ACC112 (cell line): ENCODE measurements around the gene SMPDL3A.

Experiments
- H2AFZ ChIP-seq: fragments of 200-600 bp; sonication (generic); one replicate; pipeline ENCODE4 v1.6.0; 2017; ENCODE audit warnings: antibody characterized with exemption, low read length; ENCODE audit not compliant: unreplicated experiment
- H3K27ac ChIP-seq: fragments of 200-600 bp; sonication (generic); 2 replicates; pipeline ENCODE4 v1.5.1; 2014; ENCODE audit warnings: low read depth, mild to moderate bottlenecking, antibody characterized with exemption, low read length, moderate library complexity
- H3K27me3 ChIP-seq: fragments of 200-600 bp; sonication (generic); 2 replicates; pipeline ENCODE4 v1.6.1; 2014; ENCODE audit warnings: mild to moderate bottlenecking, antibody characterized with exemption, low read length, moderate library complexity, mixed read lengths; ENCODE audit not compliant: insufficient read depth
- H3K36me3 ChIP-seq: fragments of 200-600 bp; sonication (generic); 2 replicates; pipeline ENCODE4 v1.6.1; 2016; ENCODE audit warnings: mild to moderate bottlenecking, antibody characterized with exemption, low read length, moderate library complexity, mixed read lengths; ENCODE audit not compliant: insufficient read depth
- H3K4me1 ChIP-seq: fragments of 200-600 bp; sonication (generic); one replicate; pipeline ENCODE4 v1.6.1; 2016; ENCODE audit warnings: low read length, mixed read lengths; ENCODE audit not compliant: insufficient read depth, unreplicated experiment, control insufficient read depth
- H3K4me3 ChIP-seq: fragments of 200-600 bp; sonication (generic); 2 replicates; pipeline ENCODE4 v1.5.1; 2014; ENCODE audit warnings: mild to moderate bottlenecking, low read depth, low read length
- H3K79me2 ChIP-seq: fragments of 200-600 bp; sonication (generic); one replicate; pipeline ENCODE4 v1.6.0; 2016; ENCODE audit warnings: low read length; ENCODE audit not compliant: control insufficient read depth, unreplicated experiment, insufficient read depth

The SMPDL3A gene

GRCh38 chr6:122790423-122791309 is 1.6 kb downstream of the SMPDL3A start:
- no peaks in the 10 kb centered on the region for H3K79me2 ChIP-seq
- H3K27ac ChIP-seq: peak overlapping the region; percentile 62; the same call in 1 of the 2 replicates
- peak overlapping the region; percentile 95 for H2AFZ ChIP-seq
- H3K4me1 ChIP-seq: peaks cover 10% of the 10 kb centered on the region
- no peaks in the 10 kb centered on the region for H3K27me3 ChIP-seq
- no peaks in the 10 kb centered on the region for H3K36me3 ChIP-seq
- peak overlapping the region; percentile 85 for H3K4me3 ChIP-seq

GRCh38 chr6:122791310-122791679 is 2.2 kb downstream of the SMPDL3A start:
- H3K4me3 ChIP-seq: 0 out of 2 replicates have a peak overlapping the region, but pooled peaks have one; percentile 85
- peak overlapping the region; percentile 95 for H2AFZ ChIP-seq
- H3K27ac ChIP-seq: no peak overlapping the region
- H3K27me3 ChIP-seq: no peaks in the 10 kb centered on the region
- no peaks in the 10 kb centered on the region for H3K79me2 ChIP-seq
- H3K4me1 ChIP-seq: peaks cover 10% of the 10 kb centered on the region
- no peaks in the 10 kb centered on the region for H3K36me3 ChIP-seq

- H2AFZ ChIP-seq: no peak overlapping the region
- peaks cover 15% of the 10 kb centered on the region for H3K4me1 ChIP-seq
- H3K36me3 ChIP-seq: no peaks in the 10 kb centered on the region
- H3K79me2 ChIP-seq: no peaks in the 10 kb centered on the region
- H3K27ac ChIP-seq: no peak overlapping the region
- no peaks in the 10 kb centered on the region for H3K27me3 ChIP-seq
- no peak overlapping the region for H3K4me3 ChIP-seq
These were observed 3.7 kb downstream of the SMPDL3A start for GRCh38 chr6:122792766-122793165.

- no peaks in the 10 kb centered on the region for H3K79me2 ChIP-seq
- H2AFZ ChIP-seq: no peak overlapping the region
- 0 out of 2 replicates have a peak overlapping the region, but pooled peaks have one; percentile 3 for H3K4me3 ChIP-seq
- no peaks in the 10 kb centered on the region for H3K27me3 ChIP-seq
- H3K27ac ChIP-seq: peak overlapping the region; percentile 59
- no peaks in the 10 kb centered on the region for H3K36me3 ChIP-seq
- H3K4me1 ChIP-seq: peaks cover 28% of the 10 kb centered on the region
These were observed 8.5 kb downstream of the SMPDL3A start for GRCh38 chr6:122797537-122797936.

- Histone ChIP-seq H3K79me2 (no peaks in the 10 kb centered on the region), H3K27me3 (no peaks in the 10 kb centered on the region), H3K36me3 (no peaks in the 10 kb centered on the region), H3K27ac (peak overlapping the region; percentile 59), H3K4me1 (peaks cover 28% of the 10 kb centered on the region), H2AFZ (peak overlapping the region; percentile 84), H3K4me3 (peak overlapping the region; percentile 45; the same call in 1 of the 2 replicates)
These were observed 9.1 kb downstream of the SMPDL3A start for GRCh38 chr6:122798099-122798641.

- Histone ChIP-seq H2AFZ (no peak overlapping the region), H3K27ac (no peak overlapping the region), H3K4me1 (peaks cover 28% of the 10 kb centered on the region)
These were observed 10.2 kb downstream of the SMPDL3A start for GRCh38 chr6:122799140-122799745.

GRCh38 chr6:122799916-122800686 is 11.0 kb downstream of the SMPDL3A start:
- no peak overlapping the region for H3K27ac ChIP-seq
- no peaks in the 10 kb centered on the region for H3K79me2 ChIP-seq
- H2AFZ ChIP-seq: no peak overlapping the region
- H3K36me3 ChIP-seq: no peaks in the 10 kb centered on the region
- no peaks in the 10 kb centered on the region for H3K27me3 ChIP-seq
- peaks cover 28% of the 10 kb centered on the region for H3K4me1 ChIP-seq
- no peak overlapping the region for H3K4me3 ChIP-seq

More at GRCh38 chr6:122799140-122799745, 10.2 kb downstream of the SMPDL3A start:
- H3K4me3 ChIP-seq: no peak overlapping the region
- H3K36me3 ChIP-seq: no peaks in the 10 kb centered on the region
- no peaks in the 10 kb centered on the region for H3K79me2 ChIP-seq
- H3K27me3 ChIP-seq: no peaks in the 10 kb centered on the region

- Histone ChIP-seq H3K36me3 (no peaks in the 10 kb centered on the region), H3K27me3 (no peaks in the 10 kb centered on the region), H3K4me3 (no peak overlapping the region), H3K4me1 (peaks cover 28% of the 10 kb centered on the region), H3K27ac (no peak overlapping the region), H3K79me2 (no peaks in the 10 kb centered on the region), H2AFZ (no peak overlapping the region)
These were observed 11.8 kb downstream of the SMPDL3A start for GRCh38 chr6:122800906-122801305.

- no peaks in the 10 kb centered on the region for H3K36me3 ChIP-seq
- H3K27me3 ChIP-seq: no peaks in the 10 kb centered on the region
- H2AFZ ChIP-seq: no peak overlapping the region
- H3K4me3 ChIP-seq: no peak overlapping the region
- H3K4me1 ChIP-seq: peaks cover 28% of the 10 kb centered on the region
- no peaks in the 10 kb centered on the region for H3K79me2 ChIP-seq
- H3K27ac ChIP-seq: no peak overlapping the region
These were observed 12.3 kb downstream of the SMPDL3A start for GRCh38 chr6:122801397-122801796.

GRCh38 chr6:122803171-122803661 is 14.2 kb downstream of the SMPDL3A start:
- H3K36me3 ChIP-seq: no peaks in the 10 kb centered on the region
- no peaks in the 10 kb centered on the region for H3K79me2 ChIP-seq
- peaks cover 18% of the 10 kb centered on the region for H3K4me1 ChIP-seq
- H3K4me3 ChIP-seq: no peak overlapping the region
- H2AFZ ChIP-seq: no peak overlapping the region
- H3K27me3 ChIP-seq: no peaks in the 10 kb centered on the region
- H3K27ac ChIP-seq: no peak overlapping the region
